T-helper 22 cell (primary cell): ENCODE data around the gene CRADD.
A peak's percentile ranks its signal among the peaks of the same experiment; 100 is the strongest.
"Not testable (repeated sequence)": the region's sequence is repeated elsewhere in the genome, so short reads cannot be mapped to it uniquely, and the experiment has no call there.

Source experiments
- DNase-seq: peaks from one replicate; pipeline ENCODE4 v3.0.0-alpha.2; 2020; ENCODE audit warnings: low read depth

CRADD gene

GRCh38 chr12:93677195-93678064 is at the start of gene CRADD:
Gene CRADD (plus strand): TSS chr12:93677375.
- DNase-seq: peak; percentile 86

- DNase-seq: no peak
Measured at GRCh38 chr12:93632383-93632782, 44.8 kb upstream of the CRADD start.

GRCh38 chr12:93634416-93634815 is 42.8 kb upstream of the CRADD start:
- DNase-seq: no peak

DNA sequence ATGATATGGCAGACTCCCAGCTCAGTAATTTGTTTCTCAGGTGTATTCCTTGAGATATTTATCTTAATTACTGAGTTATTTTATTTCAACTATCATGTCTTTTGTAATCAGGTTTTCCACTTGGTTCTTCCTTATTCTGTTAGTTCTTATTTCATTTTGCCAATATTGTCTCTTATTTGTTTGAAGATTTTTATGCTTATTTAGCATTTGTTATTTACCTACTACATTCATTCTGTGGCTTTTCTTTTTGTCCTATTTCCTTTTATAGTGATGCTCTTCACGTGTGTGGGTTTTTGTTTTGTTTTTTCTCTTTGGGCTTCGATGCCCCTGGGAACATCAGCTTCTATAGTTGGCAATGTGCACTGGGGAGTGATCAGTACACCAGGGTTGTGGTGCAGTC is 40.5 kb upstream of the CRADD start:
- no peak for DNase-seq

GRCh38 chr12:93638095-93638494 is 39.1 kb upstream of the CRADD start:
- no peak for DNase-seq

GRCh38 chr12:93638954-93639353 is 38.2 kb upstream of the CRADD start:
- no peak for DNase-seq

GRCh38 chr12:93639406-93639805 is 37.8 kb upstream of the CRADD start:
- no peak for DNase-seq

DNA sequence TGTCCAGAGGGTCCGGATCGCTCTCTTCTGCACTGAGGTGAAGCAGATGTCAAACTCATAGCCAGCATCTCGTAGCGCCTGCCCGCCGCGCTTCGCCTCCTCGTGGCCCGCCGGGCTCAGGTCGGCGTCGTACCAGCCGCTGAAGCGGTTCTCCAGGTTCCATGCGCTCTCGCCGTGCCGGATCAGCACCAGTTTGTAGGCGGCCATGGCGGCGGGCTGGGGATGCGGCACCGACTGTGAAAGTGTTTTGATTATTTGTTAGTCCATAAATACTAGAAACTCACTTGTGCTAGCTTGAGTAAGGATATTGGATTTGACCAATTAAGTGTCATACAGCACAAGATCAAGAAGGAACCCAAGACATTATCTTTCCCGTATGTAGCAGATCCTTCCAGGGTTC is 35.8 kb upstream of the CRADD start:
- DNase-seq: not testable (repeated sequence)

- no peak for DNase-seq
Measured at GRCh38 chr12:93642751-93643150, 34.4 kb upstream of the CRADD start.

DNA sequence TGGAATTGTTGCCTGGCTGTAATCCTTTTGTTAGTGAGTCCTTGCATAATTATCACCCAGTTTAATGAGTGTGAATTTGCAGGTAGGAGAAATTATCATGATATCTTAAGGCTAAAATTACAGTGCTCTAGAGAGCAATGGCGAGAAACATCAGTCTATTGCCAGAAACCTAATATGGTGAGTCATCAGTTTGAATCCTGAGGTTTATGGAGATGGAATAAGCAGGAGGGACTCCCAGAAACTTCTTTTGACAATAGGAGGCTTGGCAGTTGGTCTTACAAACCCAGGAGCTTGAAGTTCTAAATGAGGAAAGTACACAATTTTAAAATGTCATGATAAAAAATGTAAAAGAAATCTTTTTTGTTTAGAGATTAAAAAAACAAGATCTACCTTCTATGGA is 31.5 kb upstream of the CRADD start:
- no peak for DNase-seq

- DNase-seq: no peak
Measured at GRCh38 chr12:93650626-93651025, 26.5 kb upstream of the CRADD start.

DNA sequence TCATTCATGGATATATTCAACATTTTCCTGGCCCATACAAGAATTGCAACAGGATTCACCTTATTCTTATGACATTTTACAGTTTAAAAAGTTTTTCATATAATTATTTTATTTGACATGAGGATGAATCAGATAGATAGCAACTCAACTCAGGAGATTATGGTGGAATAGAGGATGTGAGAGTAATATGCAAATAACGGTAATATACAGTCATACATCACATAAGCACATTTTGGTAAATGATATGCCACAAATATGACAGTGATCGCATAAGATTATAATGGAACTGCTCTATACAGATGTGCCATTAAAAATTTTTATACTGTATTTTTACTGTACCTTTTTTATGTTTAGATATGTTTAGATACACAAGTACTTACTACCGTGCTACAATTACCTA is 24.1 kb upstream of the CRADD start:
- no peak for DNase-seq

GRCh38 chr12:93653712-93654111 is 23.5 kb upstream of the CRADD start:
- no peak for DNase-seq

DNA sequence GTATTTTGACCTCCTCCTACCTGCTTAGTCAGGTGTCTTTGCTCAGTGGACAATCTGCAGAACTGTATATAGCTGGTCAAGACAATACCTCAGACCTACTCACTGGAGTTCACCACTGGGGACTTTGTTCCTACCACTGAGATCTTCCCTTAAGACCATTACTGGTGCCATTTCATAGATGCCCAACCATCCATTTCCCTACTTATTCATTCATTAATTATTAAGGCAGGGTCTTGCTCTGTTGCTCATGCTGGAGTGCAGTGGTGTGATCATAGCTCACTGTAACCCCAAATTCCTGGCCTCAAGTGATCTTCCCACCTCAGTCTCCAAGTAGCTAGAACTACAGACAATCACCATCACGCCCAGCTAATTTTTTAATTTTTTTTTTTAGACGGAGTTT is 22.8 kb upstream of the CRADD start:
- no peak for DNase-seq

- DNase-seq: no peak
Measured at GRCh38 chr12:93657071-93657470, 20.1 kb upstream of the CRADD start.

DNA sequence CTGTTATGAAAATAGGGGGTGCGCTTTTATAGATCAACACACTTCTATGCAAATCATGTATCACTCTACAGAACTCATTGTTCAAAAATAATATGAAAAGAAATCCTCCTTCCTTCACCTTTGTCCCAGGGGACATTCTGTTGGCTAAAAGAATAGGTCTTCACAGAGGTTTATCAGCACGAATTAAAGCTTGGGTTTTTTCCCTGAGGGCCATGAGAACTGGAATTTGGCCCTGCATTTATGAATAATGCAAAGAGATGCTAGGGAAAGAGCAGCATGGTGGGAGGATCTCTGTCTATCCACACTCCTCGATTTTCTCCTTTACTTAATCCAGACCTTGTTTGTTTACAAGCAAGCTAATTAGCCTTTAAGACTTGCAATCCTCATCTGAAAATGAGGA is 16.2 kb upstream of the CRADD start:
- no peak for DNase-seq

DNA sequence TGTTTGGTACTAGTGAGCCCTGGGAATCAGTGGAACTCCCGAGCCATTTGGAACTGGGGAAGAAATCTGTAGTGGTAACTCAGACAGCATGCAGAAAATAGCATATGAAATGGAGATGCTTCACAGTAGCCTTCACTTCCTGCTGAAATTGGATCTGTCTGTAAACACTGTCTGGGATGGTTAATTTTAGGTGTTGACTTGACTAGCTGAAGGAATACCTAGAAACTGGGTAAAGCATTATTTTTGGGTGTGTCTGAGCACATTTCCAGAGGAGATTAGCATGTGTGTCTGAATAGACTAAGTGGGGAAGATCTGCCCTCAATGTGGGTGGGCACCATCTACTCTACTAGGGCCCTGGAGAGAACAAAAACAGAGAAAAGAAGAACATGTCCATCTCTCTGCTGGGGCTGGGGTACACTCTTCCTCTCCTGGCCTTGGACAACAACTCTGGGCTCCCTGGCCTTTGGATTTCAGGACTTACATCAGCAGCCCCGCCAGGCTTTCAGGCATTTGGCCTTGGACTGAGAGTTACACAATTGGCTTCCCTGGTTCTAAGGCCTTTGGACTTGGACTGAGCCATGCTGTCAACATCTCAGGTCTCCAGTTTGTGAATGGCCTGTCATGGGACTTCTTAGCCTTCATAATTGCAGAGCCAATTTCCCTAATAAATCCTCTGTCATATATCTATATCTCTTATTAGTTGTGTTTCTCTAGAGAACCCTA is 14.0 kb upstream of the CRADD start:
- DNase-seq: no peak

DNA sequence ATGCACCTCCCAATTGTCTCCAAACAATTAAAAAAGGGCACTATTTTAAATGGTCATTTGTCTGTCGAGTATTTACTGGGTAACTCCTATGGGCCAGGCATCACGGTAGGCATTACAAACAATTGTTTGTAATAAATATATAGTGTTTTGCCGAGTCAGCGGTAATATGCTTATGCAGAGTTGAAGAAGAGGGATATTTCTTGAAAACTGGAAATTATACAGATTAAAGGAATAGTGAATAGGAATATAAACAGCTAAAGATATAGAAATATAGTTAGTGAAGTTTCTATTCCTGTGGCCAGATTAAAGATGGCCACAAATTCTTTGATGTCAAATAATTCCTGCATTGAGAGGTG is 13.5 kb upstream of the CRADD start:
- DNase-seq: no peak

GRCh38 chr12:93664573-93665138 is 12.5 kb upstream of the CRADD start:
- no peak for DNase-seq

- DNase-seq: no peak
Measured at GRCh38 chr12:93667672-93668071, 9.5 kb upstream of the CRADD start.

DNA sequence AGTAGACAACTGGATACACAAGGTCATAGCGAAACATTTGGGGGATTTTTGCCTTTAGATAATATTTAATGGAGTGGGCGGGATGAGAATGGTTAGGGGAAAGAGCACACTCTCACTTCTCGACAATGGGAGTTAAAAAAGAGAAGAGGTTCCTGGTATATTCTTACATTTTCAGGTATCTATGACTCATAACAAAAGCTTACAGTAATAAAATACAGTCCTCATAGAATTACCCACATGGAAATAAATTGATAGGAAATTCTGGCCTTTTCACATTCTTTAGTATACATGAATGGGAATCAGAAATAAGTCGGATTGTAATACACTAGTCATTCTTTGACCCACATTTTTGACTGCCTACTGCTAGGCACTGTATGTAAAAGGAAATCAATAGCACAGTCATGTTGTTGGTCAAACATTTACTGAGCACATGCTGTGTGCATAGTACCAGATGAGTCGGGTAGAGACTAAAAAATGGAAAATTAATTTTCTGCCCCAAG is 8.2 kb upstream of the CRADD start:
- DNase-seq: no peak

- no peak for DNase-seq
Measured at GRCh38 chr12:93669452-93669851, 7.7 kb upstream of the CRADD start.

GRCh38 chr12:93670104-93670503 is 7.1 kb upstream of the CRADD start:
- DNase-seq: no peak
